ENCODE data around the gene RBMS1. TPM values are rescaled to one million over a fixed set of nuclear protein-coding genes. Genes with fewer than 3 reads are reported as not detected.

RBMS1 gene
- total and polyA plus RNA-seq, 2 of the 4 experiments (the other 2 are of a cell fraction), result 43.5 to 64.9 TPM

- H3K9ac ChIP-seq (ENCODE audit: low read depth, low read length), result no peak overlapping the region
- ATAC-seq (ENCODE audit: low read depth) (peak; percentile 74), DNase-seq (peak; percentile 94)
- peak overlapping the region; percentile 18; the same call in 1 of the 2 replicates for H2BK20ac ChIP-seq (ENCODE audit: low read depth, low read length)
- H3K56ac ChIP-seq (ENCODE audit: extremely low read depth, insufficient read depth, low read length), result no peak overlapping the region
- 0 out of 2 replicates have a peak overlapping the region, but pooled peaks have one; percentile 5 for H2AK5ac ChIP-seq (ENCODE audit: low read depth, low read length)
- H4K20me1 ChIP-seq (ENCODE audit: insufficient read depth, low read length), result peaks cover 17% of the 10 kb centered on the region; the same call in 1 of the 2 replicates
- H4K5ac ChIP-seq (ENCODE audit: low read depth, low read length), result no peak overlapping the region
- H2BK5ac ChIP-seq (ENCODE audit: low read depth, low read length, poor library complexity, severe bottlenecking), result peak overlapping the region; percentile 85
- peaks cover 31 to 65% of the 10 kb centered on the region in 2 experiments for H3K79me1 ChIP-seq (ENCODE audit: low read depth in 1 of 2, low read length in 2 of 2)
- no peak overlapping the region for H3K4me2 ChIP-seq (ENCODE audit: low read depth, low read length)
- WGBS, 2 experiments (ENCODE audit: extremely low coverage in 2 of 2, insufficient read length in 1 of 2), result no CpG with 5 or more reads among the region's 4 CpGs
- H2AFZ ChIP-seq (replicated peaks; ENCODE audit: low read length, poor library complexity), result no peak overlapping the region
- H3K14ac ChIP-seq (replicated peaks; ENCODE audit: low read depth, low read length), result peak overlapping the region; percentile 34; the same call in 1 of the 2 replicates
- H3K4me3 ChIP-seq (ENCODE audit: insufficient read depth, low read depth, low read length), result no peak overlapping the region
- H3K9me1 ChIP-seq (ENCODE audit: insufficient read depth, low read length), result peaks cover 20% of the 10 kb centered on the region
- 0 out of 2 replicates have a peak overlapping the region, but pooled peaks have one; percentile 32 for H3K27ac ChIP-seq (ENCODE audit: insufficient read depth, low read length)
- no peaks in the 10 kb centered on the region for H3K9me3 ChIP-seq (ENCODE audit: control insufficient read depth, insufficient read depth, low read length)
- ChIA-PET CTCF (no interaction called here), POLR2A (ENCODE audit: unreplicated experiment) (interaction anchor here (0.6 kb wide), 1 partner anchor 14 kb away, joined by 3 read pairs; no protein-coding TSS in a partner anchor)
- no peak overlapping the region for H3K18ac ChIP-seq (ENCODE audit: low read depth, low read length)
- peaks cover 27% of the 10 kb centered on the region for H3K36me3 ChIP-seq (ENCODE audit: control insufficient read depth, insufficient read depth, low read length)
- H2AK9ac ChIP-seq (replicated peaks; ENCODE audit: low read depth, low read length, poor library complexity), result no peak overlapping the region
- 0 out of 4 replicates have a peak overlapping the region, but pooled peaks of 1 of the 2 experiments have one; percentile 6 for H4K8ac ChIP-seq (ENCODE audit: low read depth in 2 of 2, low read length in 2 of 2)
- no TSS peak for BruUV-seq (replicated peaks)
- in situ Hi-C loops (cut with MboI; ENCODE audit: low sequenced_read_pairs), result no loop called here
- dilution Hi-C loops (cut with HindIII; ENCODE audit: low sequenced_read_pairs, unreplicated experiment), result no loop called here
- peaks cover 23% of the 10 kb centered on the region for H3K4me1 ChIP-seq (ENCODE audit: control insufficient read depth, insufficient read depth, low read length)
- intact Hi-C loops (cut with micrococcal nuclease), result no loop called here
- peak overlapping the region; percentile 8; the same call in 1 of the 2 replicates for H3K4ac ChIP-seq (ENCODE audit: low read depth, low read length)
- H2BK120ac ChIP-seq (ENCODE audit: low read depth, low read length), result peak overlapping the region; percentile 24; the same call in 1 of the 2 replicates
- peak overlapping the region; percentile 8; the same call in 1 of the 2 replicates for H3K23ac ChIP-seq (ENCODE audit: low read depth, low read length)
- H4K91ac ChIP-seq (ENCODE audit: insufficient read depth, low read depth, low read length), result no peak overlapping the region
- H3K27me3 ChIP-seq (ENCODE audit: control insufficient read depth, insufficient read depth, low read length), result no peaks in the 10 kb centered on the region
- no peak overlapping the region for H2BK15ac ChIP-seq (ENCODE audit: low read depth, low read length)
- TF ChIP-seq CHD1 (IDR thresholded peaks at IDR 0.05; ENCODE audit: low read depth, low read length) (no peak), CEBPB (IDR thresholded peaks at IDR 0.05; ENCODE audit: low read depth, low read length) (peak; percentile 96), FOS (IDR thresholded peaks at IDR 0.05; ENCODE audit: low read depth, low read length) (peak; percentile 13; the same call in 1 of the 2 replicates)
Measured at GRCh38 chr2:160305081-160305750, 188.4 kb downstream of the RBMS1 start.

Data from IMR-90 (cell line).